Pons (tissue), 1 donor: ENCODE measurements around the gene AHNAK.
"Not testable (repeated sequence)": the region's sequence is repeated elsewhere in the genome, so short reads cannot be mapped to it uniquely, and the experiment has no call there.

ENCODE experiments used
- DNase-seq: peaks from one replicate; pipeline ENCODE4 v3.0.0-alpha.2; 2016; ENCODE audit warnings: low spot score

Gene AHNAK

GRCh38 chr11:62461740-62462507 is 84.7 kb downstream of the AHNAK start:
- no peak for DNase-seq

GRCh38 chr11:62459080-62459479 is 87.5 kb downstream of the AHNAK start:
- DNase-seq = no peak

GRCh38 chr11:62458212-62459002 is 88.2 kb downstream of the AHNAK start:
- DNase-seq = no peak

- DNase-seq = no peak
Measured at GRCh38 chr11:62457478-62457877, 89.1 kb downstream of the AHNAK start.

- DNase-seq = no peak
Measured at GRCh38 chr11:62456630-62457029, 90.0 kb downstream of the AHNAK start.

- no peak for DNase-seq
Measured at GRCh38 chr11:62452839-62453468, 93.7 kb downstream of the AHNAK start.

GRCh38 chr11:62452261-62452660 is 94.3 kb downstream of the AHNAK start:
- DNase-seq = no peak

GRCh38 chr11:62451241-62451621 is 95.4 kb downstream of the AHNAK start:
- DNase-seq = no peak

GRCh38 chr11:62450543-62451240 is 95.9 kb downstream of the AHNAK start:
- DNase-seq = no peak

- not testable (repeated sequence) for DNase-seq
Measured at GRCh38 chr11:62449912-62450311, 96.7 kb downstream of the AHNAK start.

GRCh38 chr11:62449451-62449851 is 97.2 kb downstream of the AHNAK start:
- no peak for DNase-seq

GRCh38 chr11:62446091-62446490 is 100.5 kb downstream of the AHNAK start:
- no peak for DNase-seq

- no peak for DNase-seq
Measured at GRCh38 chr11:62445314-62445740, 101.3 kb downstream of the AHNAK start.

- no peak for DNase-seq
Measured at GRCh38 chr11:62444835-62445234, 101.8 kb downstream of the AHNAK start.

- DNase-seq = peak; percentile 87
Measured at GRCh38 chr11:62444236-62444833, 102.3 kb downstream of the AHNAK start.

GRCh38 chr11:62443390-62444235 is 103.0 kb downstream of the AHNAK start:
- peak; percentile 59 for DNase-seq

- no peak for DNase-seq
Measured at GRCh38 chr11:62439785-62440602, 106.6 kb downstream of the AHNAK start.

- DNase-seq = no peak
Measured at GRCh38 chr11:62438641-62439040, 108.0 kb downstream of the AHNAK start.

GRCh38 chr11:62437616-62438015 is 109.0 kb downstream of the AHNAK start:
- DNase-seq = no peak
